Endothelial cell of umbilical vein (primary cell): ENCODE measurements around the gene USP12. TPM values are rescaled to one million over a fixed set of nuclear protein-coding genes. Genes with fewer than 3 reads are reported as not detected.

Experiments used
- BruUV-seq: library from RNA; stranded (reverse); fragments of 400-500 nt; replicated peaks from 2 replicates; lab custom pipeline; 2021; lab: Mats Ljungman, UMichigan
- CTCF ChIA-PET: fragments of 300-600, 350-600 bp; sonication (Branson Sonifier 250); formaldehyde crosslinking; loops from one replicate; lab custom pipeline; 2021; ENCODE audit warnings: antibody characterized with exemption, inconsistent platforms; lab: Charles Lee
- POLR2A ChIA-PET: fragments of 300-600, 350-600 bp; sonication (Branson Sonifier 250); formaldehyde crosslinking; loops from one replicate; lab custom pipeline; 2021; ENCODE audit warnings: antibody characterized with exemption, inconsistent platforms; lab: Charles Lee
- DNase-seq: peaks from one replicate; pipeline ENCODE4 v3.0.0-alpha.2; 2011; ENCODE audit warnings: low read depth, low spot score
- FAIRE-seq: peaks from 2 replicates; lab custom pipeline; 2011; peaks lifted over from hg19 to GRCh38; lab: Jason Lieb, UNC
- H2AFZ ChIP-seq: 2 replicates; pipeline ENCODE4 v1.6.0; 2012; ENCODE audit warnings: low read depth, low read length, control low read depth, inconsistent platforms
- H3K27ac ChIP-seq: 2 replicates; pipeline ENCODE4 v1.5.1; 2011; ENCODE audit warnings: low read depth, mild to moderate bottlenecking, control low read depth, low read length, moderate library complexity; ENCODE audit not compliant: insufficient read depth
- H3K27me3 ChIP-seq, 2 experiments: 2 replicates each; pipeline versions ENCODE4 v1.6.0 to v1.6.1; 2011; ENCODE audit warnings: low read length in 2 of 2, mixed read lengths in 1 of 2; ENCODE audit not compliant: control insufficient read depth in 2 of 2, insufficient read depth in 2 of 2
- H3K36me3 ChIP-seq, 2 experiments: 2 replicates in 1 of 2; 3 replicates in 1 of 2; pipeline ENCODE4 v1.5.1; 2011; ENCODE audit warnings: low read length in 2 of 2, mild to moderate bottlenecking in 1 of 2, moderate library complexity in 1 of 2; ENCODE audit not compliant: control insufficient read depth in 2 of 2, insufficient read depth in 2 of 2; ENCODE audit errors: extremely low read depth in 1 of 2
- H3K4me1 ChIP-seq: 3 replicates; pipeline ENCODE4 v1.5.1; 2011; ENCODE audit warnings: mild to moderate bottlenecking, low read length; ENCODE audit not compliant: control insufficient read depth, insufficient read depth; ENCODE audit errors: extremely low read depth
- H3K4me2 ChIP-seq: 2 replicates; pipeline ENCODE4 v1.6.1; 2011; ENCODE audit warnings: low read length, control low read depth, mixed read lengths; ENCODE audit not compliant: insufficient read depth
- H3K4me3 ChIP-seq, 3 experiments: fragments of 200-600 bp in 1 of 3; sonication (generic), shearing (Covaris generic) in 1 of 3; replicated peaks in 1 of 3; 2 replicates each; pipeline ENCODE4 v1.5.1; 2011 to 2016; ENCODE audit warnings: control low read depth in 3 of 3, low read length in 3 of 3, mild to moderate bottlenecking in 2 of 3, inconsistent platforms in 1 of 3, low read depth in 1 of 3, moderate library complexity in 1 of 3; ENCODE audit not compliant: insufficient read depth in 1 of 3
- H3K79me2 ChIP-seq: 2 replicates; pipeline ENCODE4 v1.6.0; 2012; ENCODE audit warnings: low read length, inconsistent platforms; ENCODE audit not compliant: control insufficient read depth, insufficient read depth
- H3K9ac ChIP-seq: replicated peaks from 2 replicates; pipeline ENCODE3; 2011; ENCODE audit warnings: low read length, control low read depth; ENCODE audit not compliant: insufficient read depth; ENCODE audit errors: extremely low read depth
- H3K9me1 ChIP-seq: replicated peaks from 3 replicates; pipeline ENCODE4 v1.6.0; 2011; ENCODE audit warnings: mild to moderate bottlenecking, low read length; ENCODE audit not compliant: control insufficient read depth, insufficient read depth; ENCODE audit errors: extremely low read depth
- H3K9me3 ChIP-seq: replicated peaks from 2 replicates; pipeline ENCODE4 v1.5.1; 2012; ENCODE audit warnings: low read length, inconsistent platforms; ENCODE audit not compliant: control insufficient read depth, insufficient read depth
- H4K20me1 ChIP-seq: replicated peaks from 2 replicates; pipeline ENCODE3; 2011; ENCODE audit warnings: mild to moderate bottlenecking, low read length; ENCODE audit not compliant: control insufficient read depth, insufficient read depth; ENCODE audit errors: extremely low read depth
- CTCF ChIP-seq, 2 donors: IDR thresholded peaks; 1 replicate in 1 of 2; 2 replicates in 1 of 2; pipeline ENCODE4 v1.5.1; 2011; ENCODE audit warnings: low read length in 2 of 2, mild to moderate bottlenecking in 2 of 2, moderate library complexity in 2 of 2, control low read depth in 1 of 2, inconsistent platforms in 1 of 2, low read depth in 1 of 2; ENCODE audit not compliant: insufficient read depth in 1 of 2; ENCODE audit errors: extremely low read depth in 1 of 2
- EZH2 ChIP-seq: IDR thresholded peaks from 2 replicates; pipeline ENCODE4 v1.6.1; 2012; ENCODE audit warnings: borderline replicate concordance, low read depth, mild to moderate bottlenecking, moderate library complexity, low read length, inconsistent platforms; ENCODE audit not compliant: severe bottlenecking
- FOS ChIP-seq: IDR thresholded peaks from 2 replicates; pipeline ENCODE4 v1.6.1; 2011; ENCODE audit warnings: mild to moderate bottlenecking, low read length, moderate library complexity, borderline replicate concordance; ENCODE audit not compliant: insufficient read depth
- GATA2 ChIP-seq: IDR thresholded peaks from 2 replicates; pipeline ENCODE4 v1.7.0; 2011; ENCODE audit warnings: low read depth, mild to moderate bottlenecking, moderate library complexity, mixed read lengths, low read length; ENCODE audit not compliant: insufficient read length, insufficient read depth
- JUN ChIP-seq: IDR thresholded peaks from 2 replicates; pipeline ENCODE4 v1.6.1; 2011; ENCODE audit warnings: borderline replicate concordance, low read depth; ENCODE audit not compliant: insufficient read length, insufficient read depth
- MAX ChIP-seq: IDR thresholded peaks from 2 replicates; pipeline ENCODE4 v1.6.1; 2011; ENCODE audit not compliant: insufficient read depth, insufficient read length
- MYC ChIP-seq: IDR thresholded peaks from one replicate; pipeline ENCODE4 v1.6.1; 2011; ENCODE audit warnings: mild to moderate bottlenecking, low read depth, low read length
- POLR2A ChIP-seq: IDR thresholded peaks from 2 replicates; pipeline ENCODE4 v1.6.1; 2012; ENCODE audit warnings: low read depth, mild to moderate bottlenecking, control low read depth, low read length
- POLR2AphosphoS5 ChIP-seq: IDR thresholded peaks from 2 replicates; pipeline ENCODE4 v1.6.1; 2012; ENCODE audit warnings: low read depth, mild to moderate bottlenecking, control low read depth, low read length, moderate library complexity; ENCODE audit not compliant: insufficient read depth
- dilution Hi-C: fragments of 300-500 bp; cut with MboI; formaldehyde crosslinking; loops from one replicate; pipeline ENCODE4 v1.15.0; 2019; ENCODE audit warnings: low sequenced_read_pairs; ENCODE audit not compliant: extremely low pct_ligation_motif_present
- intact Hi-C: fragments of 100-400 bp; cut with micrococcal nuclease; formaldehyde crosslinking; loops from one replicate; pipeline ENCODE4 v1.10.0; 2022
- polyA plus RNA-seq, 4 experiments: library from polyadenylated mRNA; depleted of rRNA in 3 of 4; stranded (reverse) in 3 of 4; unstranded in 1 of 4; fragments of >200 nt; gene quantifications; 2 replicates each; pipeline versions ENCODE4 v1.2.1 to v1.2.3, GENCODE V29; 2011 to 2012; ENCODE audit warnings: missing spikeins in 1 of 4
- total RNA-seq: library from RNA; stranded (reverse); gene quantifications from 2 replicates; pipeline ENCODE4 v1.2.3, GENCODE V29; 2021

Gene USP12
- total and polyA plus RNA-seq, 2 donors (not counting 3 experiments of a cell fraction or from before 2014, with no cell fraction given), result 6.2 to 33.4 TPM

- no peaks in the 10 kb centered on the region for H3K27me3 ChIP-seq
- H3K9me1 ChIP-seq, result no peaks in the 10 kb centered on the region
- dilution Hi-C loops (no loop called here), intact Hi-C loops (no loop called here)
- BruUV-seq, result no TSS peak
- H3K4me1 ChIP-seq, result peaks cover 18% of the 10 kb centered on the region
- no peak overlapping the region for H3K4me2 ChIP-seq
- no peak overlapping the region for H3K9ac ChIP-seq
- DNase-seq (no peak), FAIRE-seq (no peak)
- H3K9me3 ChIP-seq, result no peaks in the 10 kb centered on the region
- CTCF ChIA-PET, result no interaction called here
- H3K4me3 ChIP-seq, result no peak overlapping the region
- TF ChIP-seq FOS (no peak), EZH2 (no peak), MYC (no peak), MAX (no peak), POLR2AphosphoS5 (no peak), GATA2 (no peak), CTCF (IDR thresholded peaks at IDR 0.05; ENCODE audit: extremely low read depth in 1 of 2, insufficient read depth in 1 of 2, low read depth in 1 of 2, low read length in 2 of 2) (no peak), POLR2A (no peak), JUN (no peak)
- H3K27ac ChIP-seq, result no peak overlapping the region
- H3K36me3 ChIP-seq, result no peaks in the 10 kb centered on the region
- no peak overlapping the region for H2AFZ ChIP-seq
- POLR2A ChIA-PET, result no interaction called here
- H4K20me1 ChIP-seq, result peaks cover 6% of the 10 kb centered on the region
- peaks cover 13% of the 10 kb centered on the region for H3K79me2 ChIP-seq
Observed at GRCh38 chr13:27174766-27175455, 3.3 kb upstream of the USP12 start.
